Stimulated activated CD4-positive, alpha-beta T cell treated with anti-CD3 and anti-CD28 coated beads, Interleukin-12 subunit alpha, Interleukin-12 subunit beta, amount 100 ng/mL, for 48 hours (primary cell): ENCODE data around the gene TMEM11.

Experiments used
- DNase-seq, 3 donors: peaks; one replicate each; pipeline ENCODE4 v3.0.0-alpha.2; 2020; ENCODE audit warnings: low read depth in 2 of 3, low spot score in 1 of 3

Gene TMEM11

DNA sequence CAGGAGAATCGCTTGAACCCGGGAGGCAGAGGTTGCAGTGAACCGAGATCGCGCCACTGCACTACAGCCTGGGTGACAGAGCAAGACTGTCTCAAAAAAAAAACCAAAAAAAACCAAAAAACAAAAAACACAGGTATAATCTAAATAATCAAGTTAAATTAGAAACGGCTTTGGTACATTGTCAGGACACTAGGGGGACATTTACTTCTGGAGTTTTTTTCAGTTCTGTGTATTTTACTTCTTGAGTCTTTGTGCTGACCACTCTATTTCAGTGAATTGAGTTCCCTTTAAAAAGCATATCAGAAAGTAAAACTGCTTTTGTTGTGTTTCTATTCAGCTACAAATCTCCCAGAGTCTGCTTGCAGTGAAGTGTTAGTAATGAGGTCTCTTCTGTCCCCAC is 50.9 kb downstream of the TMEM11 start:
- DNase-seq: no peak

GRCh38 chr17:21162394-21162775 is 51.6 kb downstream of the TMEM11 start:
- DNase-seq: no peak

GRCh38 chr17:21161498-21162393 is 52.2 kb downstream of the TMEM11 start:
- no peak for DNase-seq

- DNase-seq: no peak
Observed at GRCh38 chr17:21160401-21160800, 53.6 kb downstream of the TMEM11 start.

GRCh38 chr17:21157586-21158370 is 56.2 kb downstream of the TMEM11 start:
- peak in 1 of 3 donors; percentile 3 for DNase-seq

DNA sequence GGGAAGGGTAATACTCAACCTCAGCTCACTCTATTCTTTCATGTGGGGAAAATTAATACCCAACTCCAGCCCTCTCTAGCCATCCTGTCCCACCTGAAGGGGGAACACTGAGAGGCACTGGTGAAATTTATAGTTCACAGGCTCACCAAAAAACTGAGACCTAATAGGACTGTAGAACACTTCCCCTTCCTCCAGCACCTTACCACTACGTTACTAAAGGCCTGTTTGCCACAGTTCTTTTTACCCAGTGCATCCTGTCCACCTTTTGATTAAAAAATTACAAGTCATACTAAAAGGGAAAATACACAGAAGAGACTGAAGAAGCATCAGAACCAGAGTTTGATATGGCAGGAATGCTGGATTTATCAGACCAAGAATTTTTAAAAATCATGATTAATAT is 61.2 kb downstream of the TMEM11 start:
- DNase-seq: no peak

GRCh38 chr17:21149621-21150020 is 64.3 kb downstream of the TMEM11 start:
- DNase-seq: no peak
